ENCODE measurements around the gene INHA.

The INHA gene

GRCh38 chr2:219559156-219559915 is 12.8 kb upstream of the INHA start:
- no peak overlapping the region for H3K4me3 ChIP-seq (ENCODE audit: low read length)
- no peak for TF ChIP-seq ZNF274 (IDR thresholded peaks at IDR 0.05; ENCODE audit: low read depth, low read length)

DNA sequence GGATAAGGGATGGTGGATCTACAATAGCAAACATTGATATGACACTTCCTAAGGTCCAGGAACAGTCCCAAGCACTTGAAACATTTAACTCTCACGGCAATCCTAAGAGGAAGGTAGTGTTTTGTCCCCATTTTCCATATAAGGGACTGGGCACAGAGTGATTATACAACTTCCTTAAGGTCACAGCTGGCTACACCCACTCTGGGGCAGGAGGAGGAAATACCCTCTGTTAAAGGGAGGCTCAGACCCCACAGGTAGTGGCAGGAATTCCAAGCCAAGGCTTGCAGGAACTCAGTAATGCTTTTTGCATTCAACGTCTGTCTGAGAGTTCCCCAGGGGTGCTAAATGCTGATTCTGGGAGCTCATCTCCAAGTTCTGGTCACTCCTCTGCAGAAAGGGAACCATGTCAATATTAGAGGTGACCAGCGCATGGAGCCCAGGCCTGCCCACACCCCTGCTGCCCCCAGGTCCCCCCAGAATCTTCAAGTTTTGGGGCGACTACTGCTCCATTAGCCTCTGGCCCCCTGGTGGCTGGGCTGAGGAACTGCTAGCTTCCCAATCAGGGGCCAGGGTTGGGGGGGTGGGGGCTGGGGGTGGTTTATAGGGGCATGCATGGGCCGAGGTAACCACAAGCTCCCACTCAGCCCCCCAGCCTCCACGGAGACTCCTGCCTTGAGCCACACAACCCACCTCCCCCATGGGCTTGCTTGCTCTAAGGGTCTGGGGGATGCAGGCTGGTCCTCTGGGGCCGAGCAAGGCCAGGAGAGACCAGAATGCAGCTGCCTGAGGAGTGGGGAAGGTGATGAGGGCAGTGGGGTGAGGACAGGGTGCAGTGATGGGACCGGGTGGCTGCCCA is 11.8 kb upstream of the INHA start:
- H3K4me3 ChIP-seq (ENCODE audit: low read length): no peak overlapping the region
- no peak for TF ChIP-seq ZNF274 (IDR thresholded peaks at IDR 0.05; ENCODE audit: low read depth, low read length)

GRCh38 chr2:219560893-219561178 is 11.3 kb upstream of the INHA start:
- TF ChIP-seq ZNF274 (IDR thresholded peaks at IDR 0.05; ENCODE audit: low read depth, low read length): no peak

DNA sequence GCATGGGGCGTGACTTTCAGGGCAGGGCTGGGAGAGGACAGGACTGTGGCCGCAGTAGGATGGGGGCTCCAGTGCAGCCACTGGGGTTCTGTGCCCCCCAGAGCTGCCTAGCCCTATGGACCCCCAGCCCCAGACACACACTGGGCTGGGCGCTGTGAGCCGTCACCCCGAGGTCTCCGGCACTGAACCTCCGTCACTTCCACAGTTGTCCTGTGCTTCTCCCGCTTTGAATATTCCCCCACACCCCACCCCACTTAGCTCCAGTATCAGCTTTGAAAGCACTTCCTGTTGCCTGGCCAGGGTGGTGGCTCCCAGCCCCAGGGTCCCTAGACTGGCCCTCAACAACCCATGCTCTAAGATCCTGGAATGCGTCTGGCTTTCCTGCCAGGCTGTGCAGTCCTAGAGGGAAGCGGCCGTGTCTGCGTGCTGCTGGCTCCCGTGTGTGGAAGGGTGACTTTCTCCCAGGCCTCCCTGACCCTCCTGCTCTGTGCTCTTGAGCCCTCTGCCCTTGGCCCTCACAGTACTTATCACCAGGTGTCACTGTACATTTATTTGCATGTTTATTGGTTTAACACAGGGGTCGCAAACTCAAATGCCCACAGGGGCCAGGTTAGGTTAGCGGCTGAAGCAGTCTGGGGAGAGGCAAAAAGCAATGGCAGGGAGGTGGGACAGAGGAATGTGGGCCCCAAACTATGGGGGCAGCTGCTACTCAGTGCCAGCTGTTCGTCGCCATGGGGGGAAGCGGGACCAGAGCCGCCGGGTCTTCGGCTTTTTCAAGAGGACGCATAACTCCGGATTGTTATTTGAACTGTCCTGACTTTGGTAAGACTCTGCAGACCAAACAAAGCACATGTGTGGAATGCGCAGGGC is 10.7 kb upstream of the INHA start:
- no peak for TF ChIP-seq ZNF274 (IDR thresholded peaks at IDR 0.05; ENCODE audit: low read depth, low read length)
- no peak overlapping the region for H3K4me3 ChIP-seq (ENCODE audit: low read length)

More at GRCh38 chr2:219560893-219561178, 11.3 kb upstream of the INHA start:
- no peak overlapping the region for H3K4me3 ChIP-seq (ENCODE audit: low read length)

DNA sequence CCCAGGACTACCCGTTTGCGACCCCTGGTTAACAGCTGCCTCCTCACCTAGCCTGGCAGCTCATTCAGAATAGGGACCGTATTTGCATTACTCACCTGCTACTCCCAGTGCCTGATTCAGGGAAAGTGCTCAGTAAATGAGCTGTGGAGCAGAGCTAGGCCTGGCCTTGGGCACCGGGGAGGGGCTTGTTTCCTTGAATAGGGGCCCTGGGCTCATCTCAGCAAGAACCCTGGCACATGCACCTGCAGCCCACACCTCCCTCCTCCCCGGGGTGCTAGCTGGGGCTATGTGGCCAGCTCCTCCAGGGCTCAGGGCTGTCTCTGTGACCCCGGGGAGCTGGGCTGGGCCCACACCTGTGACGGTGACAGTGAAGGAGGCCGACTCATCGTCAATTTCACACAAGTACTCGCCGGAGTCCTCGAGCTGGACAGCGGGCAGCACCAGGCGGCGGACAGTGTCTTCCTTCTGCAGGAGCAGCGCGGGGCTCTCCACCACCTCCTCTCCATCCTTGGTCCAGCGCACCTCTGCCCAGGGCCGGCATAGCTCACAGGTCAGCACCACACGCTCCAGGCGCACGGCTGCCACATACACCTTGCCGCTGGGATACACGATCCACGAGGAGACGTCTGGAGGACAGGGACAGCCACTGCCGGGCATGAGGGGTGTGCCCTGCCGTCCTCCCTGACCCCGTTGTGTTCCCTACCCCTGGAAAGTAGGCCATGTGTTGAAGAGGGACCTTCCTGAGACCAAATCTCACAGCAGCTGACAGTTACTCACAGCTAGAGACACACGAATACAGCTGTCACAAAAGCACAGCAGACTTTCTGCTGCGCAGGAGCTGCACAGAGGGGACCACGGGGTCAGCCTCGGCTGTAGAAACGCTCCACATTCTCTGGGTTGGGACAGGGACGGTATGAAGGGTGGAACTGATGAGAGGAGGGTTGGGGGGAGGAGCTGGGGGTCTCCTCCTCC is 9.8 kb upstream of the INHA start:
- no peak overlapping the region for H3K4me3 ChIP-seq (ENCODE audit: low read length)
- no peak for TF ChIP-seq ZNF274 (IDR thresholded peaks at IDR 0.05; ENCODE audit: low read depth, low read length)

DNA sequence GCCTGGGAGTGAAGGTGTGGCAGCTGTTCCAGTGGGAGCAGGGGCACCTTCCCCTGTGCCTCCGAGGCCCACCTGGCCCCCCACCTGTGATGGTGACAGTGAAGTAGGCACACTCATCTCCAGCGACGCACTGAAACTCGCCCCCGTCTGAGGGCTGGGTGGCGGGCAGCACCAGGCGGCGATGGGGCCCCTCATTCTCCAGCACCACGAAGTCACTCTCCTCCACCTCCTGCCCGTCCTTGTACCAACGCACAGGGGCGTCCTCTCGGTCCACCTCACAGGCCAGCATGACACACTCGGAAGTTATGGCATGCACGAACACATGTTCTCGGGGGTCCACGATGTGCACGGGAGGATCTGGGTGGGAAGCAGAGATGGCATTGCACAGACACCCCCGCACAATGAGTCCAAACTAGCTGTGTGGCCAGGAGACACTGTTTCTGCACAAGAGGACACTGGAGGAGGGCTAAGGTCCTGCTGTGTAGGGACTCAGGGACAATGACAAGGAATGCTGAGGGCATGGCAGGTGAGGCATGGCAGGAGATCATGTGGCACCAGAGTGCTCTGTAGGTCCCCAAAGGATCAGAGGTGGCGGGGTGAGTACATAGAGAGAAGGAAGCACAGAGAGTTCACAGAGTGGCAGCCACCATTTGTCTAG is 8.7 kb upstream of the INHA start:
- TF ChIP-seq ZNF274 (IDR thresholded peaks at IDR 0.05; ENCODE audit: low read depth, low read length): no peak
- H3K4me3 ChIP-seq (ENCODE audit: low read length): no peak overlapping the region

DNA sequence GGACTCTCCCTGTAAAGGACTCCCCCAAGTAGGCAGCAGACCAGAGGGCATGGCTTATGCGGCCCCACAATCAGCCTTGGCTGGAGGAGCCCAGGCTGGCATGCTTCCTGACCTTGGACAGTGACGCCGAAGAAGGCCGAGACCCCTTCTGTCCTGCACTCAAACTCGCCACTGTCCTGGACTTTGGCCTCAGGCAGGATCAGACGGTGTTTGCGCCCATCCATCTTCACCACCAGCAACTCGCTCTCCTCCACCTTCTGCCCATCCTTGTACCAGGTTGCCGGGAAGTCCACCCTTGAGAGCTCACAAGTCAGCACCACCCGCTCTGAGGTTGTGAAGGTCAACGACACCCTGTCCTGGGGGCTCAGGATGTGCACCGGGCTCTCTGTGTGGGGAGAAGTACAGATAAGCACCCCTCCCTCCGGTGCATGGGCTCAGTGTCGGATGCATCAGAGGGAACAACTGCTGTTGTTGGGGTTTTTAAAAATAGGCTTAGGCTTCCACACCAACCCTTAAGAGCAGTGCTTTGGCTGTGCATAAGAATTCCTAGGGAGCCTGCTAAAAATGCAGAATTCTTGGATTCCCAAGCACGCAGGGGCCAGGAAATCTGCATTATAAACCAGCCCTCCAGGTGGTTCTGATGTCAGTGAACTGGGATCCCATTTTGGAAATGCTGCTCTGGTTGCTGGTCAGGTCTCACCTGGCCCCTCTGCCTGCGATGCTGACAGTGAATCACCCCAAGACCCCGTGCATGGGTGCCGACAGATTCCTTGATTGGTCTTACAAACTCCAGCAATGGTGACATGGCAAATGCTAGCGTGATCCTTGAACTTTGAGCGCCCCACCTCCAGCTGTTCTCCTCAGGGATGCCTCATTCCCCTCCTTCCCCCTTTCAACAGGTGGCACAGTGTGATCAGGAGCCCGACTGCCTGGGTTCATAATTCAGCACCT is 6.7 kb upstream of the INHA start:
- TF ChIP-seq ZNF274 (IDR thresholded peaks at IDR 0.05; ENCODE audit: low read depth, low read length): no peak
- H3K4me3 ChIP-seq (ENCODE audit: low read length): no peak overlapping the region

- TF ChIP-seq ZNF274 (IDR thresholded peaks at IDR 0.05; ENCODE audit: low read depth, low read length): no peak
- H3K4me3 ChIP-seq (ENCODE audit: low read length): no peak overlapping the region
Measured at GRCh38 chr2:219566640-219567039, 5.5 kb upstream of the INHA start.

DNA sequence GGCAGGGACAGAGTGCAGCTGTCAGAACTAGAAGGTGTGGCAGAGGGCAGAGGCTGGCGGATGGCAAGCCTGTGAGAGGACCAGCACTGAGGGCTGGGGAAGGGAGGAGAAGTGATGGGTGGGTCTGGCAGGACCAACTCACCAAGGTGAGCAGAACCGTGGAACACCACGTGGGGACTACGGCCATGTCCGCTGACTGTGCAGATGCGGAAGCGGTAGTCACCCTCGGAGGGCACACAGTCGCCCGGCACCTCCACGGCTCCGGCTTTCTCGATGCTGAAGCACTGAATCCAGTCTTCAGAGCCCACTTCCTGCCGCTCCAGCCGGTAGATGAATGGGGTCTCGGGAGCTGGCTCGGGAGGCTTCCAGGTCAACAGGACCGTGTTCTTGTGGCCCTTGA is 5.0 kb upstream of the INHA start:
- TF ChIP-seq ZNF274 (IDR thresholded peaks at IDR 0.05; ENCODE audit: low read depth, low read length): no peak
- H3K4me3 ChIP-seq (ENCODE audit: low read length): no peak overlapping the region

DNA sequence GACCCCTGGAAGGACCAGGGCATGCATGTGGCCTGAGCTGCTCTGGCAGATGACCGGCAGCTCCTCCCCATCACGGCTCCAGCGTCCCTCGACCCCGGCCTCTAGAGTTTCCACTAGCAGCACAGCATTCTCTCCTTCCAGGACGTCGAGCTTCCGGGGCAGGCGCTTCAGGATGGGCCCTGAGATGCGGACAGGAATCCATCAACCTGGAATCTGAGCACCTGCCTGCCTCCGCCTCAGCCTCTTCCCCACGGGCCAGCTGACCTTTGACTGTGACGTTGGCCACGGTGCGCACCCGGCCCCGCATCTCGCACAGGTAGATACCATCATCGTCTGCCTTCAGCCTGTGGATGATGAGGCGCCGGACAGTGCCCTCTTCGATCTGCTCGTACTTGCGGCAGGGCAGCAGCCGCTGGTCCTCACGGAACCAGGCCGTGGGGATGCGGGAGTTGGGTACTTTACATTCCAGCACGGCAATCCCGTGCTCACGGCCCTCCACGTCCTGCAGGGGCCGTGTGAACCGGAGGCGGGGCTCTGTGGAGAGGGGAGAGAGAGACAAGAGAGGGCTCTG is 4.2 kb upstream of the INHA start:
- no peak for TF ChIP-seq ZNF274 (IDR thresholded peaks at IDR 0.05; ENCODE audit: low read depth, low read length)
- no peak overlapping the region for H3K4me3 ChIP-seq (ENCODE audit: low read length)

GRCh38 chr2:219569041-219569440 is 3.1 kb upstream of the INHA start:
- TF ChIP-seq ZNF274 (IDR thresholded peaks at IDR 0.05; ENCODE audit: low read depth, low read length): no peak
- no peak overlapping the region for H3K4me3 ChIP-seq (ENCODE audit: low read length)

DNA sequence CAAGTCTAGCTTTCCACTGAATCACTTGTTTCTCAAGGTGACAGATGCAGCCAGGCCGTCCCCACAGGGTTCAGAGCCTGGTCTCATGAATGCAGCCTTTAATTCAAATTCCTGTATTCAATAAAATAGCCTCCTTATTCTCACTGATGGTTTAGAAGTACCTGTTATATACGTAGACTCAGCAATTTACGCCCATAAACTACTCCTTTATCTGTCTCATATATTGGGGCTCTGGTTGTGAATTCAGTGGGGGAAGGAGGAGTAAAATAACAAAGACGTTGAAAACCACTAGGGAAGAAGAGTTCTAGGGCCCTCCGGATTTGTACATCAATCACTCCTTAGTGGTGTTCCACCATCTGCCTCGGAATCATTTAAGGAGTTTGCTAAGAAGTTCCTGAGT is 2.5 kb upstream of the INHA start:
- H3K4me3 ChIP-seq (ENCODE audit: low read length): no peak overlapping the region
- TF ChIP-seq ZNF274 (IDR thresholded peaks at IDR 0.05; ENCODE audit: low read depth, low read length): no peak

Data from GM08714 (cell line).